Thoracic aorta (tissue), 2 donors: Measurements from ENCODE around the gene SH3RF2. TPM values are rescaled to one million over a fixed set of nuclear protein-coding genes. Genes with fewer than 3 reads are reported as not detected.

Experiments used
- ATAC-seq: fragments of 150-250 bp; one replicate; pipeline ENCODE4 v1.8.0; 2017; ENCODE audit warnings: low read depth; ENCODE audit not compliant: insufficient number of reproducible peaks, low FRiP score
- DNase-seq: peaks from one replicate; pipeline ENCODE4 v3.0.0-alpha.2; 2020; ENCODE audit warnings: low spot score
- H3K27ac ChIP-seq, 2 donors: fragments of 200-600 bp; sonication (generic); 1 replicate in 1 of 2; 2 replicates in 1 of 2; pipeline ENCODE4 v1.5.1; 2016; ENCODE audit warnings: mild to moderate bottlenecking in 2 of 2, moderate library complexity in 2 of 2
- H3K27me3 ChIP-seq: fragments of 200-600 bp; sonication (generic); replicated peaks from 2 replicates; pipeline ENCODE4 v1.6.0; 2016; ENCODE audit warnings: mild to moderate bottlenecking; ENCODE audit not compliant: insufficient read depth
- H3K36me3 ChIP-seq: fragments of 200-600 bp; sonication (generic); one replicate; pipeline ENCODE4 v1.5.1; 2016
- H3K4me1 ChIP-seq, 2 donors: fragments of 200-600 bp; sonication (generic); 1 replicate in 1 of 2; 2 replicates in 1 of 2; pipeline versions ENCODE4 v1.5.1 to v1.6.0; 2016; ENCODE audit warnings: low read depth in 2 of 2, mild to moderate bottlenecking in 1 of 2; ENCODE audit not compliant: control insufficient read depth in 1 of 2
- H3K4me3 ChIP-seq: fragments of 200-600 bp; sonication (generic); 2 replicates; pipeline ENCODE4 v1.5.1; 2016; ENCODE audit warnings: mild to moderate bottlenecking
- H3K9me3 ChIP-seq: fragments of 200-600 bp; sonication (generic); 2 replicates; pipeline ENCODE4 v1.5.1; 2016
- CTCF ChIP-seq: fragments of 200-600 bp; sonication (generic); IDR thresholded peaks from one replicate; pipeline ENCODE4 v1.5.1; 2019; ENCODE audit warnings: antibody characterized with exemption
- total RNA-seq, 2 donors: library from RNA; depleted of rRNA; stranded (reverse); fragments of >200 nt; gene quantifications; one replicate each; pipeline versions ENCODE4 v1.1.0 to v1.2.3, GENCODE V29; 2016

The SH3RF2 gene
- total RNA-seq, 2 donors from 2014 or later, result 8.1 to 16.4 TPM

- no peaks in the 10 kb centered on the region for H3K27me3 ChIP-seq
- DNase-seq (no peak), ATAC-seq (no peak)
- no peaks in the 10 kb centered on the region for H3K36me3 ChIP-seq
- no peaks in the 10 kb centered on the region for H3K4me1 ChIP-seq
- H3K27ac ChIP-seq, result no peak overlapping the region
- no peaks in the 10 kb centered on the region for H3K9me3 ChIP-seq
- TF ChIP-seq CTCF, result no peak
- H3K4me3 ChIP-seq, result no peak overlapping the region
Observed at GRCh38 chr5:146089287-146089686, 152.9 kb downstream of the SH3RF2 start.

- H3K27me3 ChIP-seq, result no peaks in the 10 kb centered on the region
- H3K36me3 ChIP-seq, result no peaks in the 10 kb centered on the region
- no peak overlapping the region for H3K27ac ChIP-seq
- DNase-seq (no peak), ATAC-seq (no peak)
- TF ChIP-seq CTCF, result no peak
- H3K4me3 ChIP-seq, result no peak overlapping the region
- no peaks in the 10 kb centered on the region for H3K4me1 ChIP-seq
- no peaks in the 10 kb centered on the region for H3K9me3 ChIP-seq
Observed at GRCh38 chr5:146091881-146092280, 155.5 kb downstream of the SH3RF2 start.

- no peaks in the 10 kb centered on the region for H3K9me3 ChIP-seq
- H3K4me3 ChIP-seq, result no peak overlapping the region
- ATAC-seq (no peak), DNase-seq (no peak)
- no peak overlapping the region for H3K27ac ChIP-seq
- no peak for TF ChIP-seq CTCF
- no peaks in the 10 kb centered on the region for H3K4me1 ChIP-seq
- H3K36me3 ChIP-seq, result no peaks in the 10 kb centered on the region
- H3K27me3 ChIP-seq, result no peaks in the 10 kb centered on the region
Observed at GRCh38 chr5:146098047-146098446, 161.7 kb downstream of the SH3RF2 start.

- H3K36me3 ChIP-seq, result no peaks in the 10 kb centered on the region
- ATAC-seq (no peak), DNase-seq (no peak)
- no peaks in the 10 kb centered on the region for H3K27me3 ChIP-seq
- H3K4me1 ChIP-seq, result no peaks in the 10 kb centered on the region
- no peak overlapping the region for H3K4me3 ChIP-seq
- TF ChIP-seq CTCF, result no peak
- H3K9me3 ChIP-seq, result no peaks in the 10 kb centered on the region
- H3K27ac ChIP-seq, result no peak overlapping the region
Observed at GRCh38 chr5:146101646-146102045, 165.3 kb downstream of the SH3RF2 start.

GRCh38 chr5:146103594-146103993, 167.2 kb downstream of the SH3RF2 start:
- no peaks in the 10 kb centered on the region for H3K27me3 ChIP-seq
- no peak overlapping the region for H3K27ac ChIP-seq
- no peak for ATAC-seq
- H3K4me1 ChIP-seq, result no peaks in the 10 kb centered on the region
- H3K36me3 ChIP-seq, result no peaks in the 10 kb centered on the region
- no peaks in the 10 kb centered on the region for H3K9me3 ChIP-seq
- DNase-seq, result no peak
- no peak overlapping the region for H3K4me3 ChIP-seq
- TF ChIP-seq CTCF, result no peak
